Right lung (tissue), 5 donors: ENCODE data around the gene FAM153A. TPM values are rescaled to one million over a fixed set of nuclear protein-coding genes. Genes with fewer than 3 reads are reported as not detected.
"Not testable (repeated sequence)": the region's sequence is repeated elsewhere in the genome, so short reads cannot be mapped to it uniquely, and the experiment has no call there.

Experiments used
- DNase-seq, 2 donors: peaks; one replicate each; pipeline ENCODE4 v3.0.0-alpha.2; 2013
- polyA plus RNA-seq, 5 donors: library from polyadenylated mRNA; unstranded; fragments of 120-200 nt; gene quantifications; one replicate each; pipeline versions ENCODE4 v1.2.1 to v1.2.3, GENCODE V29; 2013; ENCODE audit warnings: inconsistent platforms in 1 of 5, low replicate concordance in 1 of 5; ENCODE audit not compliant: insufficient read length in 5 of 5, insufficient read depth in 1 of 5

The FAM153A gene
- polyA plus RNA-seq, 5 donors: 0.11 to 0.27 (median 0.20) TPM; not detected in 1

GRCh38 chr5:177747354-177747753 is 35.3 kb downstream of the FAM153A start:
- DNase-seq: not testable (repeated sequence)

GRCh38 chr5:177724858-177725257 is 57.8 kb downstream of the FAM153A start:
- not testable (repeated sequence) for DNase-seq

- not testable (repeated sequence) for DNase-seq
Measured at GRCh38 chr5:177723831-177724485, 58.7 kb downstream of the FAM153A start.

GRCh38 chr5:177722829-177723228 is 59.9 kb downstream of the FAM153A start:
- DNase-seq: not testable (repeated sequence)

GRCh38 chr5:177719989-177720388 is 62.7 kb downstream of the FAM153A start:
- not testable (repeated sequence) for DNase-seq

GRCh38 chr5:177715423-177715822 is 67.3 kb downstream of the FAM153A start:
- not testable (repeated sequence) for DNase-seq

- not testable (repeated sequence) for DNase-seq
Measured at GRCh38 chr5:177696100-177696499, 86.6 kb downstream of the FAM153A start.

- not testable (repeated sequence) for DNase-seq
Measured at GRCh38 chr5:177695356-177695930, 87.3 kb downstream of the FAM153A start.

GRCh38 chr5:177694518-177694835 is 88.2 kb downstream of the FAM153A start:
- DNase-seq: not testable (repeated sequence)

GRCh38 chr5:177693671-177694517 is 88.8 kb downstream of the FAM153A start:
- DNase-seq: not testable (repeated sequence)

GRCh38 chr5:177692969-177693368 is 89.7 kb downstream of the FAM153A start:
- DNase-seq: not testable (repeated sequence)

- not testable (repeated sequence) for DNase-seq
Measured at GRCh38 chr5:177692507-177692906, 90.2 kb downstream of the FAM153A start.

GRCh38 chr5:177689011-177689610 is 93.6 kb downstream of the FAM153A start:
- DNase-seq: not testable (repeated sequence)

GRCh38 chr5:177688091-177688490 is 94.6 kb downstream of the FAM153A start:
- DNase-seq: not testable (repeated sequence)

- not testable (repeated sequence) for DNase-seq
Measured at GRCh38 chr5:177681920-177682319, 100.8 kb downstream of the FAM153A start.

Other genes starting within 250 kb of the FAM153A start
- 100 to 1,000 TPM in 1 of 5 donors, 10 to 100 TPM in 4; 84.2 to 108 (median 94.9) TPM for gene FAM193B, start 228.3 kb downstream of the FAM153A start, polyA plus RNA-seq
- 100 to 1,000 TPM; 117 to 180 (median 130) TPM for gene TMED9, start 190.7 kb downstream of the FAM153A start, polyA plus RNA-seq
- 10 to 100 TPM; 17.3 to 30.0 (median 21.2) TPM for gene B4GALT7, start 182.8 kb downstream of the FAM153A start, polyA plus RNA-seq
- not detected for gene PROP1, start 213.3 kb upstream of the FAM153A start, polyA plus RNA-seq